Skeletal muscle satellite cell (primary cell): Measurements from ENCODE around the gene TEX29.

ENCODE experiments used
- H3K27me3 ChIP-seq: 2 replicates; pipeline ENCODE4 v1.7.0; 2013; ENCODE audit warnings: low read length; ENCODE audit not compliant: control insufficient read depth, insufficient read depth
- H3K36me3 ChIP-seq: 2 replicates; pipeline ENCODE4 v1.7.0; 2013; ENCODE audit warnings: mild to moderate bottlenecking, control low read depth, low read length; ENCODE audit not compliant: insufficient read depth
- H3K4me1 ChIP-seq: 2 replicates; pipeline ENCODE4 v1.7.0; 2013; ENCODE audit warnings: low read length; ENCODE audit not compliant: control insufficient read depth, insufficient read depth
- H3K4me2 ChIP-seq: 2 replicates; pipeline ENCODE4 v1.7.0; 2013; ENCODE audit warnings: mild to moderate bottlenecking, low read length
- H3K4me3 ChIP-seq: 2 replicates; pipeline ENCODE4 v1.7.0; 2013; ENCODE audit warnings: low read length
- H3K9ac ChIP-seq: 2 replicates; pipeline ENCODE4 v1.7.0; 2013; ENCODE audit warnings: mild to moderate bottlenecking, low read depth, low read length, moderate library complexity
- H3K9me3 ChIP-seq: replicated peaks from 2 replicates; pipeline ENCODE4 v1.7.0; 2013; ENCODE audit warnings: mild to moderate bottlenecking, control low read depth, low read length

The TEX29 gene

DNA sequence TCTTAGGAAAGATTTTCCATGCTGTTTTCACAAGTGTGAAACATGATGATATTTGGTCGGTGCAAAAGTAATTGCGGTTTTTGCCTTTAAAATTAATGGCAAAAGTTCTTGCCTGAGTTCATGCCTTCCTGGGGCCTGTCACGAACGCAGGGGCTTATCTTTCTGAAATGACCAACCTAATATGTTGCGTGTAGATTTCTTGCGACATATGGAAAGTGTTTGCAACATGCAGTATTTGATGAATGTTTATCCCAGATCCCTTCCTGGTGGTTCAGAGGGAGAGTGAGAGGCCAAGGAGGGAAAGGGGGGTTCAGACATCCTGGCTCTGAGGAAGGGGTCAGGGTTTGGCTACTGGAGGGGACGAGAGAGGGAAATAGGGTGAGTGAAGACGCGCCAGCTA lies 72.0 kb downstream of the TEX29 start:
- H3K9me3 ChIP-seq, result no peaks in the 10 kb centered on the region
- no peaks in the 10 kb centered on the region for H3K36me3 ChIP-seq
- H3K4me1 ChIP-seq, result no peaks in the 10 kb centered on the region
- H3K9ac ChIP-seq, result no peak overlapping the region
- H3K27me3 ChIP-seq, result no peaks in the 10 kb centered on the region
- H3K4me3 ChIP-seq, result no peak overlapping the region
- no peak overlapping the region for H3K4me2 ChIP-seq

DNA sequence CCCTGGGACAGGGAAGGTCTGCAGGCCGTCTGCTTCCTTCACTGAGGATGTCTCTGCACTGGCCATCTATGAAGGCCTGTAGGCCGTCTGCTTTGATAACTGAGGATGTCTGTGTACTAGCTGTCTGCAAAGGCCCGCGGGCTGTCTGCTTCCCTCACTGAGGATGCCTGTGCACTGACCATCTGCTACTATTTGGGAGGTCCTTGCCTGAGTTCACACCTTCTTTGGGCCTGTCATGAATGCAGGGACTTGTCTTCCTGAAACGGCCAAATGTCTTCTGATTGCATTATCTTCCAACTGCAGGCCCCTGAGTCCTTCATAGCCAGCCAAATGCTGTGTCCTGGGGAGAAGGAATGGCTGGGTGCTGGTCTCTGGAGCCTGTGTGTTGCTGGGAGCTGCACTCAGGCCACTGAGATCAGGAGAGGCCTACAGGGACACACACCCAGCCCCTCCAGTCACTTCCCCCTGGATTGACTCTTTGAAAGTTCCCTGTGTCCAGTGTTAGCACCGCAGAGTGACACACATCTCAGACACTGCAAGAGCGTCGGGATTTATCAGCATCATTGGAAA lies 72.9 kb downstream of the TEX29 start:
- H3K9ac ChIP-seq, result no peak overlapping the region
- H3K4me2 ChIP-seq, result no peak overlapping the region
- H3K9me3 ChIP-seq, result no peaks in the 10 kb centered on the region
- H3K4me3 ChIP-seq, result no peak overlapping the region
- H3K27me3 ChIP-seq, result no peaks in the 10 kb centered on the region
- H3K4me1 ChIP-seq, result no peaks in the 10 kb centered on the region
- no peaks in the 10 kb centered on the region for H3K36me3 ChIP-seq
